ENCODE data around the gene PRICKLE3.

The PRICKLE3 gene

GRCh38 chrX:49228185-49228584, 42.0 kb upstream of the PRICKLE3 start:
- Histone ChIP-seq H3K9me2 (replicated peaks; ENCODE audit: insufficient read depth, low read length) (no peaks in the 10 kb centered on the region), H3K4me2 (ENCODE audit: low read depth, low read length, poor library complexity, severe bottlenecking) (no peak overlapping the region), H3K36me3 (ENCODE audit: low read length) (no peaks in the 10 kb centered on the region), H4K20me1 (ENCODE audit: low read depth, low read length) (no peaks in the 10 kb centered on the region), H2AFZ (ENCODE audit: low read depth, low read length, severe bottlenecking) (no peak overlapping the region), H3K9me3 (ENCODE audit: insufficient read depth, low read length) (no peaks in the 10 kb centered on the region), H3K27ac (ENCODE audit: low read depth, low read length) (no peak overlapping the region), H3K9ac (ENCODE audit: low read length) (no peak overlapping the region), H3K4me3 (ENCODE audit: insufficient read depth, low read length, poor library complexity, severe bottlenecking) (no peak overlapping the region), H3K27me3 (ENCODE audit: low read length) (no peaks in the 10 kb centered on the region), H3K79me2 (ENCODE audit: insufficient read depth, low read length) (no peaks in the 10 kb centered on the region), H3F3A (ENCODE audit: insufficient read depth) (no peaks in the 10 kb centered on the region)
- TF ChIP-seq EZH2phosphoT487 (conservative IDR thresholded peaks at IDR 0.05; ENCODE audit: low read length), result no peak
- TF ChIP-seq, protein P1, sequence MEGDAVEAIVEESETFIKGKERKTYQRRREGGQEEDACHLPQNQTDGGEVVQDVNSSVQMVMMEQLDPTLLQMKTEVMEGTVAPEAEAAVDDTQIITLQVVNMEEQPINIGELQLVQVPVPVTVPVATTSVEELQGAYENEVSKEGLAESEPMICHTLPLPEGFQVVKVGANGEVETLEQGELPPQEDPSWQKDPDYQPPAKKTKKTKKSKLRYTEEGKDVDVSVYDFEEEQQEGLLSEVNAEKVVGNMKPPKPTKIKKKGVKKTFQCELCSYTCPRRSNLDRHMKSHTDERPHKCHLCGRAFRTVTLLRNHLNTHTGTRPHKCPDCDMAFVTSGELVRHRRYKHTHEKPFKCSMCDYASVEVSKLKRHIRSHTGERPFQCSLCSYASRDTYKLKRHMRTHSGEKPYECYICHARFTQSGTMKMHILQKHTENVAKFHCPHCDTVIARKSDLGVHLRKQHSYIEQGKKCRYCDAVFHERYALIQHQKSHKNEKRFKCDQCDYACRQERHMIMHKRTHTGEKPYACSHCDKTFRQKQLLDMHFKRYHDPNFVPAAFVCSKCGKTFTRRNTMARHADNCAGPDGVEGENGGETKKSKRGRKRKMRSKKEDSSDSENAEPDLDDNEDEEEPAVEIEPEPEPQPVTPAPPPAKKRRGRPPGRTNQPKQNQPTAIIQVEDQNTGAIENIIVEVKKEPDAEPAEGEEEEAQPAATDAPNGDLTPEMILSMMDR (IDR thresholded peaks at IDR 0.05; ENCODE audit: insufficient read depth, low read length, poor library complexity, severe bottlenecking), result no peak

- Histone ChIP-seq H3K9ac (ENCODE audit: low read length) (no peak overlapping the region), H3K4me2 (ENCODE audit: low read depth, low read length, poor library complexity, severe bottlenecking) (no peak overlapping the region), H3K79me2 (ENCODE audit: insufficient read depth, low read length) (no peaks in the 10 kb centered on the region), H3F3A (ENCODE audit: insufficient read depth) (no peaks in the 10 kb centered on the region), H3K9me3 (ENCODE audit: insufficient read depth, low read length) (no peaks in the 10 kb centered on the region), H4K20me1 (ENCODE audit: low read depth, low read length) (no peaks in the 10 kb centered on the region), H3K36me3 (ENCODE audit: low read length) (no peaks in the 10 kb centered on the region), H3K4me3 (ENCODE audit: insufficient read depth, low read length, poor library complexity, severe bottlenecking) (no peak overlapping the region), H3K27ac (ENCODE audit: low read depth, low read length) (no peak overlapping the region), H3K9me2 (replicated peaks; ENCODE audit: insufficient read depth, low read length) (no peaks in the 10 kb centered on the region), H2AFZ (ENCODE audit: low read depth, low read length, severe bottlenecking) (no peak overlapping the region), H3K27me3 (ENCODE audit: low read length) (no peaks in the 10 kb centered on the region)
- TF ChIP-seq EZH2phosphoT487 (conservative IDR thresholded peaks at IDR 0.05; ENCODE audit: low read length), result no peak
- TF ChIP-seq, protein P1 (IDR thresholded peaks at IDR 0.05; ENCODE audit: insufficient read depth, low read length, poor library complexity, severe bottlenecking), result no peak
Observed at GRCh38 chrX:49227726-49228125, 41.6 kb upstream of the PRICKLE3 start.

DNA sequence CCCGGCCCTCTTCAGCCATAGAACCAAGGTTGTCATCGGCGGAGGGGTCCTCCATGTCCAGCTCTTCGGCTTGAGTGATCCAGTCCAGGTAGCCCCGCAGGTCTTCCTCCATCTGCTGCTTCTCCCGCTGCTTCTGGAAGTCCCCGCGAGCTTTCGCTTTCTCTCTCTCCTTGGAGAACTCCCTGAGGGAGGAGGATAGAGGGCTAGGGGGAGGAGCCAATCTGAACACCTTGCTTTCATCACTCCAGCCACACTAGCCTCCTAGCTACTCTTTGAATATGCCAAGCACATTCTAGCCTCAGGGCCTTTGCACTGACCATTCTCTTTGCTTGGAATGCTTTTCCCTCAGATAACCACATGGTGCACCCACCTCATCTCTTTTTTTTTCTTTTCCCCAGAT, 40.8 kb upstream of the PRICKLE3 start:
- no peaks in the 10 kb centered on the region for H3K9me3 ChIP-seq (ENCODE audit: insufficient read depth, low read length)
- no peaks in the 10 kb centered on the region for H3K79me2 ChIP-seq (ENCODE audit: insufficient read depth, low read length)
- no peak overlapping the region for H3K4me2 ChIP-seq (ENCODE audit: low read depth, low read length, poor library complexity, severe bottlenecking)
- no peak overlapping the region for H3K4me3 ChIP-seq (ENCODE audit: insufficient read depth, low read length, poor library complexity, severe bottlenecking)
- no peak for TF ChIP-seq EZH2phosphoT487 (conservative IDR thresholded peaks at IDR 0.05; ENCODE audit: low read length)
- TF ChIP-seq, protein P1 (IDR thresholded peaks at IDR 0.05; ENCODE audit: insufficient read depth, low read length, poor library complexity, severe bottlenecking), result no peak
- no peak overlapping the region for H3K27ac ChIP-seq (ENCODE audit: low read depth, low read length)
- no peaks in the 10 kb centered on the region for H4K20me1 ChIP-seq (ENCODE audit: low read depth, low read length)
- H3K27me3 ChIP-seq (ENCODE audit: low read length), result no peaks in the 10 kb centered on the region
- H2AFZ ChIP-seq (ENCODE audit: low read depth, low read length, severe bottlenecking), result no peak overlapping the region
- H3K9ac ChIP-seq (ENCODE audit: low read length), result no peak overlapping the region
- no peaks in the 10 kb centered on the region for H3F3A ChIP-seq (ENCODE audit: insufficient read depth)
- H3K9me2 ChIP-seq (replicated peaks; ENCODE audit: insufficient read depth, low read length), result no peaks in the 10 kb centered on the region
- no peaks in the 10 kb centered on the region for H3K36me3 ChIP-seq (ENCODE audit: low read length)
